Fibroblast of gingiva (primary cell): Measurements from ENCODE around the gene PMIS2.
A peak's percentile ranks its signal among the peaks of the same experiment; 100 is the strongest.

Experiments used
- DNase-seq: peaks from one replicate; pipeline ENCODE4 v3.0.0-alpha.2; 2011; ENCODE audit warnings: low read depth

The PMIS2 gene

DNA sequence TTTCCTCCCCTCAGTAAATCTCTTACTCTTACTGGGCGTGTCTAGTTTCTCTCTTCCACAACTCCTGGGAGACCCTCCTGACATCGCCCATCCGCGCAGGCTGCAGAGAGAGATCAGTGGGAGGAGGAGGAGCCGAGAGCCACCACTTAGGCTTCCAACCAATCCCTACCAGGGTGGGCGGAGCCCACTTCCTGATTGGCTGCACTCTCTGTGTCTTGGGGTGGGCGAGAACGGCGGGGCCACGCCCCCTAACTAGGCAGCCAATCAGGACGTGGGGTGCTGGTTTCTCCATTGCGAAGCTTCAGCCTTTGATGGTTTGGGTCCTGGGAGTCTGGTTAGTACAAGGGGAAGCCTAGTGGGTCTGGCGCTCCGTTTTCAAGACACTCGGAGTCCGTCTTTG lies at the start of gene PMIS2:
TSS of gene PMIS2 (plus strand) at position 326 of the 400 bp plus-strand sequence. CDS start 87 bp downstream, outside the sequence.
- DNase-seq = no peak

DNA sequence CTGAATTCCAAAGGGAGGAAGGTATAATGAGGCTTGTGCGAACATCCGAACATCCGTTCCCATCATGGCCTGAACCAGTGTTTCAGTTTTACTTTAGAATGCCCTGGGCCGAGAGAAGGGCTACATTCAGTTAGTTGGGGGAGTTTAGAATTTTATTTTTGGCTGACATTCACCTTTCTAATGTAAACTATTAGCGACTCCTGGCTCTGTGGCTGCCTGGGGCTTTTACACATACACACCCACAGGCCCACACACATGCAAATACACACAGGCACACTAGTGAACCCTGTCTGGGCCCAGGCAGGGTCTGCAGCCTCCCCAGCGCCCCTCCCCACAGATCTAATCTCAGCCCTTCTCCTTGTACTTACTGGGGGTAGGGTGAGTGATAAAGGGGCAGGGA lies 46.7 kb upstream of the PMIS2 start:
- no peak for DNase-seq

DNA sequence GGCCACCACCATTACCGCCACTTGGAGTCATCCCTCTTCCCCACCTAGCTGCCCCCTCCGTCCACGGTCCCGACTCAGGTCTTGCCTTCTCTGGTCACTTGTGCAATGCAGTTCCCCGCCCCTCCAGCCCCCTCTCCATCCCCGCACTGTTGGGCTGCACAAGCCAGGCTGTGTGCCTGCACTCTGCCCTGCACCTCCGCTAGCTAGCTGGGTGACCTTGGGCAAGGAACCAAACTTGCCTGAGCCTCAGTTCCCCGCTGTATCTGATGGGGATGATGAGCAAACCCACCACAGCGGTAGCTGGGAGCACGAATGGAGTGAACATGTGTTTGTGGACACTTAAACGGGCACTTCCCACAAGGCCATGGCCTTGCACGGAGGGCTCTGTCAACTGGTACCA lies 46.1 kb upstream of the PMIS2 start:
- DNase-seq = no peak

DNA sequence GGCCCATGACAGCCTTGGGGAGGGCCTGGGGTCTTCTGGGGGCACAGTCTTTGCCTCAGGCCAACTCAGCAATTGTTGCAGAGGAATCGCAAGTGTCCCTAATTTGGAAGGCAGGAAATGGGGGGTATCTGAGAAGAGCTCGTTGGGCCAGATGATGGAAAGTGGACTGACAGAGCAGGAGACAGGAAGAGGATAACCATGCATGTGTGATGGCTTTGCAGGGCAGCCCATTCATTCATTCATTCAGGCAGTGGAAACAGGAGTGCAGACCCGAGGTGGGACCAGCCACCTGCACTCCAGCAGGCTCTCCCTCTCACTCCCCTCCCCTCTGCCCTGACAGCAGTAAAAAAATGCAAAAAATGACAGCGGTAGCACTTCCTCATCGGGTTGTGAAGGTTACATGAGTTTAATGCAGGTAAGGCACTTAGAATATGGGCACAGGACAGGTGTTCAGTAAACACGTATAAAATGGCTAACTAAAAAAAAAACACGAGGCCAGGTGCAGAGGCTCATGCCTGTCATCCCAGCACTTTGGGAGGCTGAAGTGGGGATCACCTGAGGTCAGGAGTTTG lies 45.5 kb upstream of the PMIS2 start:
- no peak for DNase-seq

DNA sequence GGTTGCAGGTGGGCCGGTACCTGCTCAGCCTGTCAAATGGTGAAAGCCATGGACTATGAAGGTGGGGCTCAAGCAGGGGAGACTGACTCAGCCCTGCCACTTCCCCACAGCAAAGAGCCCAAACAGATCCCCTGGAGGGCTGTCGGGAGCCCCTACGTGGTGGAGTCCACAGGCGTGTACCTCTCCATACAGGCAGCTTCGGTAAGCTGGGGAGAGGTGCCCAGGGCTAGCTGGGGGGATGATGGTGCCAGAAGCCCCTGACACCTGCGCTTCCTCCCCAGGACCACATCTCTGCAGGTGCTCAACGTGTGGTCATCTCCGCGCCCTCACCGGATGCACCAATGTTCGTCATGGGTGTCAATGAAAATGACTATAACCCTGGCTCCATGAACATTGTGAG lies 43.8 kb upstream of the PMIS2 start:
- no peak for DNase-seq

DNA sequence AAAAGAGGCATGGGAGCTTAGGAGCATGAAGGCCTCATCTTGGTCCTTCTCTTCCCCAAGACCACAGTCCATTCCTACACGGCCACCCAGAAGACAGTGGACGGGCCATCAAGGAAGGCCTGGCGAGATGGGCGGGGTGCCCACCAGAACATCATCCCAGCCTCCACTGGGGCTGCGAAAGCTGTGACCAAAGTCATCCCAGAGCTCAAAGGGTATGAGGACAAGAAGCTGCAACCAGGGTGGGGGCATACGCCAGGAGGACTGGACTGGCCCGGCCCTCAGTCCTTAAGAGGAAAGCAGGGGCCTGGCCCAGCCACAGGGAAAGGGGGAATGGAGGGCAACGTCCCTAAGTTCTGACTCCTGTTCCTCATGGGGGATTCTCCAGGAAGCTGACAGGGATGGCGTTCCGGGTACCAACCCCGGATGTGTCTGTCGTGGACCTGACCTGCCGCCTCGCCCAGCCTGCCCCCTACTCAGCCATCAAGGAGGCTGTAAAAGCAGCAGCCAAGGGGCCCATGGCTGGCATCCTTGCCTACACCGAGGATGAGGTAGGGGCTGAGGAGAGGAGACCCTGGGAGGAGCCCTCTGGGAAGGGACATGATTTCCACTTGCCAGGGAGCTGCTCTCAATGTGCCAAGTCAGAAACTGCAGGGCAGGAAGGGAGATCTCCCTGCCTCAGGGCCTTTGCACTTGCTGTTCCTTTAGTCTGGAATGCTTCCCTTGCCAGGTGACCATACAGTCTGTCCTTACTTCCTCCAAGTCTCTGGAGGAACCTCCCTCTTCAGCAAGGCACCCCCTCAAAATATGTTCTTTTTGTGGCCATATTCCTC lies 42.5 kb upstream of the PMIS2 start:
- DNase-seq = no peak

DNA sequence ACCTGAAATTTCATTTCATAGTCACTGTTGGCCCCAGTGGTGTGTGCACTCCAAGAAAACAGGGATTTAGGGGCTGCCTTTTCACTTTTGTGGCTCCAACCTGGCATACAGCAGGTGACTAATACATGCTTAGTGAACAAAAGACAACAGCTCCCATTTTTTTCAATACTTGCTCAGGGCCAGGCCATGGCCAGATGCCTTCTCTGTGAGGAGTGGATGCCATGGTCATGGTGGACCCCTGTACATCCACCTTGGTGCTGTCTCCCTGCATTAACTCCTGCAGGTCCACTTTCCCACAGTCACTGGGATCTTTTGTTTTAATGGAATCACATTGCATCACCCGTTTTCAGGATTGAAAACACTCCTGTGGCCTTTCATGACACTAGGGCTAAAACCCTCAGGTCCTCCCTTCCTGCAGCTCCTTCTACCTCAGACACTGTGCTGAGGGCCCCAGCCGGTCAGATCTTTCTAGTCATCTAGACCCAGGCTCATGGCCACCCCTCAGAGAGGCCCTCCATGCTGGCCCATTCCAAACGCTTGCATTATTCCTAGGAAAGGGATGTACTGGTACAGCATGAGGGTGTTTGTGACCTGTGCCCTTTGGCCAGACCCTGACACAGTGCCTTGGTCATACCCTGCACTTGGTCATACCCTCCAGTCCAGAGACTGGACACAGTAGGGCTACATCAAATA lies 41.7 kb upstream of the PMIS2 start:
- no peak for DNase-seq

DNA sequence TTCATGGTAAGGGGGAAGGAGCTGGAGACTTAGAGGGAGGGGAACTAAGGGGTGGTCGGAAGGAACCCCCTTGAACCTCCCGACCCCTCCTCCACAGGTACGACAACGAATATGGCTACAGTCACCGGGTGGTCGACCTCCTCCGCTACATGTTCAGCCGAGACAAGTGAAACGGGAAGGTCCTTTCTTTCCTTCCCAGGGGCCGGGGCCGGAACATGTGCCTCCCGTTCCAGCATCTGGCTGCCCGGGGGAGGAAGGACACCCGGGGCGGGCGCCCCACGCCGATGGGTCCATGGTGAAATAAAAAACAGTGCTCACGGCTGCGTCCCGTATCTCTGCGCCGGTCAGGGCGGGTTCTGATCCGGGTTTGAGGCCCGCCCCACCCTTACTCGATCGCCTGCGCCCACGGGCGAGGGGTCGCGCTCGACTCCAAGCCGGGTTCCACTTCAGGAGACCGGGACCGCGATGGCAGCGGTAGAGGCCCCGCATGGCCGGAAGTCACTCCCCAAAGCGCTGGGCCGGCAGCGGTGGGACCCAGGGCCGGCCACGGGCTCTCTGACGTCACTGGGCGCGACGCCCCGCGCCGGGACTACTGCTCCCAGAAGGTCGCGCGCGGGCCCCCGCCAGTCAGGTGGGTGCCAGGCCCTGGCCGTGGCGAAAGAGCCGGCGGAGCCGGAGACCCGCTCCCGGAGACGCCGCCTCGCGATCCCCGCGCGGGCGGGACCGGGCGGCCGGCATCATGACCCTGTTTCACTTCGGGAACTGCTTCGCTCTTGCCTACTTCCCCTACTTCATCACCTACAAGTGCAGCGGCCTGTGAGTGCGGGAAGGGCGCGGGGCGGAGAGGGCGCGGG lies 40.7 kb upstream of the PMIS2 start, which contains the start of gene TMEM147:
TSS of gene TMEM147 (plus strand) at position 626 of the 854 bp plus-strand sequence. CDS start at position 740, 114 bp downstream.
- DNase-seq = peak; percentile 87

DNA sequence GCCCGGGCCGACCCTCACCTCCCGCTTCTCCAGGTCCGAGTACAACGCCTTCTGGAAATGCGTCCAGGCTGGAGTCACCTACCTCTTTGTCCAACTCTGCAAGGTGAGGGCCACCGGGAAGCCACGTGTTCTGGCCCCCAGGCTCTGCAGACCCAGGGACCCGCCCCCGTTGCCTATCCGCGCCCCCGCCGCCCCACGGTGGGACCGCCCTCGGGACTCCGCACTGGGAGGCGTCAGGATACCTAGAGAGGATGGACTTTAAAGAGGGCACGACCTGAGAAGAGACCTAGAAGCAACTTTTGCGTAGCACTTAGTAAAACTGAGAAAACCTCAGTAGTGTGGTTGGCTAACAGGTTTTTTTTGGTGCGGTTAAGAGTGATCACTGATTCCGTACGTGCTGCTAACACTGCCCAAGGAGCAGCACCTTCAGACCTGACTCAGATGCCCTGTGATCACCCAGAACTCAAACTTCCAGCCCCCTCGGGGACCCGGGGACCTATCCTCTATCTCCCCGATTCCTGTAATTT lies 40.1 kb upstream of the PMIS2 start:
- no peak for DNase-seq

DNA sequence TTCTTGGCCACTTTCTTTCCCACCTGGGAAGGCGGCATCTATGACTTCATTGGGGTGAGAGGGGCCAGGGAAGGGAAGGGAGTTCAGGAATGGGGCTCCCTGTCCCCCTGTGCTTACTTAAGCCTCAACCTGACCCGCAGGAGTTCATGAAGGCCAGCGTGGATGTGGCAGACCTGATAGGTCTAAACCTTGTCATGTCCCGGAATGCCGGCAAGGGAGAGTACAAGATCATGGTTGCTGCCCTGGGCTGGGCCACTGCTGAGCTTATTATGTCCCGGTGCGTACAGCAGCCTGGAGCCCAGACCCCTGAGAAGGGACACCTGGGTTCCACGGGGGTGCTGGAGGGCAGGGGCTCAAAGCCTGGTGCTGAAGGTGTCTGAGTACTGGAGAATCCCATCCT lies 39.4 kb upstream of the PMIS2 start:
- DNase-seq = no peak

DNA sequence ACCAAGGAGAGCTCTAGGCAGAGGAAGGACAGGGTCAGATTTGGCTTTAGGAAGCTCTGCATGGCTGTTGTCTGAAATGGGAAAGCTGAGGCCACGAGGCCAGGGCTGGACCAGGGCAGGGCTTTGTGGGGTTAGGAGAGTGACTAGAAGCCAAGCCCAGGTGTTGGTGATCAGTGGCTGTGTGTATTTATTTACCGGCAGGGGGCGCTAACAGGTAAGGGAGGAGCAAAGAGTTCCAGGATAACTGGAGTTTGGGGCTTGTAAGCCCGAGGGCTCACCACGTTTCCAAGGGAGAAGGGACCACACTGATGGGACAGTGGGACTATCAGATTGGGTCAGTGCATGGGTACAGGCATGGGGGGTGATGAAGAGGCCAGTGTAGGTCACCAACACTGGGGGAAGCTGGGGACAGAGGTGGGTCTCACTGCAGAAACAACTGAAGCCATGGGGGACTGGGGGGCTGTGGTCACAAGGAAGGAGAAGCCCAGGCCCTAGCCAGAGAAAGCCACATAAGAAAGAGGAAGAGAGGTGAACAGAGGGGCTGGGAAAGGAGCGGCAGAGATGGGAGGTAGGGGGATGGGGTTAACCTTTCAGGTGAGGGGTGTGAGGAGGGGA lies 36.7 kb upstream of the PMIS2 start:
- DNase-seq = peak; percentile 47

DNA sequence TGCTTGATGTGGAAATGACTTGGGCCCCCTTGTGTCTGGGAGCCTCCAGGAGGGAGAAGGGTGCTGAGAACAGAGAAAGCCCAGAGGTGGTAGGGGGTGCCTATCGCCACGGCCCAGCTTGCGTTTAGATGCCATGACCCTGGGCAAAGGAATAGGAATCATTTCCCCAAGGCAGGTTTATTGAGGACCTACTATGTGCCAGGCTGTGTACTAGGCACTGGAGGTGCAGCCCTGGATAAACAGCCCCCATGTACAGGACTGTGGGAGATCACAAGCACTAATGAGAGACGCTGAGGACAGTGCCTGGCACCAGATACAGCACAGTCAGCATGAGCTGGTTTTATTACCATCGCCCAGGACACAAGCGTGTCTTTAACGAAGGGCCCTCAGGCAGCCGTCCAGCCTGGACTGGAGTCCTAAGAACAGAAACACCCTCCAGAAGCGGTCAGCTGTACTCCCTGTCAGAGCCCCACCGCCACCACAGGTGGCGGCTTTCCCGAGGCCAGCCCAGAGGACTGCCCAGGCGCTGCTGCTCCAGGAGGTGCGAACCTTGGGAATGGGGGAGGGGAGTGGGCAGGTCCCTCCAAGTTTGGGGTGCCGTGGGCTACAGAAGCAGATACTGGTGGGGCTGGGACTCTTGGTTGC lies 36.0 kb upstream of the PMIS2 start:
- DNase-seq = no peak

DNA sequence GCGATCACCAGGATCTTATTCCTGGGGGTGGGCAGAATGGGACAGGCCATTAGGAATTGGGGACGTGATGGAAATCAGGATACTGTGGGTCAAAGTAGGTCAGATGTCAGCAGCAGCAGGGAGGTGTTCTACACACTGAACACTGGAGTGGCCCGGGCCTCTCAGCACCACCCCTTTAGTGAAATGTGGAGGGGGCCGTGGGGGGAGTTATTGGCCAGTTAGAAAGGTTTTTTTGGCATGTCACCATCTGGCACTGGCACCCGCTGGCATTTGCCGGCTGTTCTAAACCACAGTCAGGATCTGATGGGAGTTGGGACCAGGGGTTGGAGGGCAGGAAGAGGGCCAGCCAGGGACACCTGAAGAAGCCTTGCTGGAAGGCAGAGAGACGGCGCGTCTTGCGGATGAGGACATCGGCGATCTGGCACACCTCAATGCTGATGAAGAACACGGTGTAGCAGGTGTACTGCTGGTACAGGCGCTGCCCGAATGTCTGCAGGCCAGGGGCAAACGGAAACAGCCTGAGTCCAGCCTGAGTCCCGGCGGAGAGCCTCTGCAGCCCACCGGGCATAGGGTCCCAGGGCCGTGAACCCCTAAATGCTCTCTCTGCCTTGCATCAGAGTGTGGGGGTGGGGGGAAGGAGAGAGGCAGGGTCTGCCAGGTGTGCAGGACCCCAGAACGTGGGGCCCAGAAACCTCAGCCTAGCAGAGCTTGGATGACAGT lies 34.7 kb upstream of the PMIS2 start:
- DNase-seq = no peak

DNA sequence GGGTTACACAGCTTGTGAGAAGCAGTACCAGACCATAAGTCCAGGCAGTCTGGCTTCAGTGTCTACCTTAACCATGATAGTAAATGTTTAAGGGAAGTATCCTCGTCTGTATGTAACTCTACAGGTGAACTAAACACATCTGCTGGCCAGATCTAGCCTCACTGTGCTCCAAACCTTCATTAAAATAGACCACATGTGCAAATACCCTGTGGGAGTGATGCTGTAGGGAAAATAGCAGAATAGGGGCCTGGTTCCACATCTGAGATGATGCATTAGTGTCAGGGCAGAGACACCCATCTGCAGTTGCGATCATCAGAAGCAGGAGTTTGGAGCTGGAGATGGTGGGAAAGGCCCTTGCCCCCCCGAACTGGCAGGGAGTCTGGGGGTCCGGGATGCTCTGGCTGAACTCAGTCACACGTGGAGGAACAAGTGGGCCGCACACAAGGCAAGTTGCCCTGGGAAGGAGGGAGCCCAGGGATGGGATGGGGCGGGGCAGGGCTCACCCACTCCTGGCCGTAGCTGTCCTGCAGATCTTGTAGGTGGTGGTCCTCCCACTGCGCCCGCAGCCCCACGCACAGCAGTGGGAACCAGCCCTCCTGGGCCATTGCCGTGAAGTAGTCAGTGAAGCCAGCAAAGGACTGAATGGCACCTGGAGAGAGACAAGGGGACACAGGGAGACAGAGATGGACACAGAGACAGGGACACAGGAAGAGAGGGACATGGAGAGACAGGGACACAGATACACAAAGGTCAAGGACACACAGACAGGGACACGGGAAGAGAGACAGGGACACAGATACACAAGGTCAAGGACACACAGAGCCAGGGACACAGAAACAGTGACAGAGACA lies 33.2 kb upstream of the PMIS2 start:
- DNase-seq = no peak

DNA sequence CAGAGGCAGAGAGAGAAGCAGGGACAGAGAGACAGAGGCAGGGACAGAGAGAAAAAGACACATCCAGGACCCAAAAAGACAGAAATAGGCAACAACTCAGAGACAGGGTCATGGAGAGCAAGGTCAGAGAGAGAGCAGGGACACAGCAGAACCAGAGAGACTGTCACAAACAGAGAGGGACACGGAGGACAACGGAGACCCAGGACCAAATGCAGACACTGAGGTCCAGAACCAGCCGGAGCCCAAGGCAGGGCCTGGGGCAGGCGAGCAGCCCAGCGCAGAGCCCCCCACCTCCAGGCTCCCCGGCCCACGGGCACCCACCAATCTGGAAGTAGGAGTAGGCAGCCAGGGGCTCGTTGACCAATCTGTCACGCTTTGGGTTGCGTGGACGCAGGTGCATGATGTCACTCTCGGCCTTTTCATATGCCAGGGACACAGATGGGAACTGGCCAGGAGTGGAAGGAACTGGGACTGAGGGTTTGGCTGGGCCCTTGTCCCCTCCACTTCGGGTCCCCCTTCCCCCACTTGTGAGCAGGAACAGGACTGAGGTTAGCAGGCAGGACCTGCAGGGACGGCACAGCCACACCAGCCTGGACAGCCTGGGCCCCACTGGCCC lies 32.5 kb upstream of the PMIS2 start:
- no peak for DNase-seq

DNA sequence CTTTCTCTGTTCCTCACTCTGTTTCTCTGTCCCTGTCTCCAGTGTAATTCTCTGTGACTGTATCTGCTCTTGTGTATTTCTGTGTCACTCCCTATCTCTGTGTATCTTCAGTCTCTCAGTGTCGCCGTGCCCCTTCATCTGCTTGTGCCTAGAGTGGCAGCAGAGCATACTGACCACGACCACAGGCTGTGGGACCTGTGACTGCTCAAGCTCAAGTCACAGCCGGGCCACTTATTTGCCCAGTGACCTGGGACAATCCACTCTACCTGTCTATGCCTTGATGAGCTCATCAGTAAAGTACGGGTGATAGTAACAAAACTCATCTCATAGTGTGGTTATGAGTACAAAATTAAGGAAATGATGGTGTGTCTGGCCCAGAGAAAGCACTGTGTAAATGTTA lies 31.9 kb upstream of the PMIS2 start:
- DNase-seq = no peak

DNA sequence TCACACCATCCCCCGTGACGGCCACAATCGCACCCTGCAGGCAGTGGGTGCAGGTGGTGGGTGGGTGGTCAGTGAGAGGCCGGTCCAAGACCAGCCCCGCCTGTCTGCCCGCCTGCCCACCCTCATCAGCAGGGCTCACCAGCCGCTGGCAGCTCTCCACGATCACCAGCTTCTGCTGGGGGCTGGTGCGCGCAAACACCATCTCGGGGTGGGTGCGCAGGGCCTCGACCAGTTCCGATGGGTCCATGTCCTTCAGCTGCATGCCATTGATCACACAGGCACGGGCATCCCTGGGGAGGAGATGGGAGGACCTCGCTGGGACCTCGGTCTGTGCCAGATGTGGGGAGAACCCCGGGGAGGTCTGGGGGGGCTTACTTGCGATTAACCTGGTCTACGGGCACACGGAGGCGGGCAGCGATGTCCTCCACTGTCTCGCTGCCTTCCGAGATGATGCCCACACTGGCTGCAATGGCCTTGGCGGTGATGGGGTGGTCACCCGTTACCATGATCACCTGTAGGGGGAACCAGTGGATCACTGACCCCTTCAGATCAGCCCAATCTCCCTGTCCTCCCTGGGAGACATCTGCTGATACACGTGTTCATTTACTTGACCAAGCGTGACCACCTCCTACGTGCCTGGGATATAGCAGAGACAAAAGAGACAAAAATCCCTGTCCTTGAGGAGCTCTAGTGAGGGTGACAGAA lies 30.5 kb upstream of the PMIS2 start:
- no peak for DNase-seq

DNA sequence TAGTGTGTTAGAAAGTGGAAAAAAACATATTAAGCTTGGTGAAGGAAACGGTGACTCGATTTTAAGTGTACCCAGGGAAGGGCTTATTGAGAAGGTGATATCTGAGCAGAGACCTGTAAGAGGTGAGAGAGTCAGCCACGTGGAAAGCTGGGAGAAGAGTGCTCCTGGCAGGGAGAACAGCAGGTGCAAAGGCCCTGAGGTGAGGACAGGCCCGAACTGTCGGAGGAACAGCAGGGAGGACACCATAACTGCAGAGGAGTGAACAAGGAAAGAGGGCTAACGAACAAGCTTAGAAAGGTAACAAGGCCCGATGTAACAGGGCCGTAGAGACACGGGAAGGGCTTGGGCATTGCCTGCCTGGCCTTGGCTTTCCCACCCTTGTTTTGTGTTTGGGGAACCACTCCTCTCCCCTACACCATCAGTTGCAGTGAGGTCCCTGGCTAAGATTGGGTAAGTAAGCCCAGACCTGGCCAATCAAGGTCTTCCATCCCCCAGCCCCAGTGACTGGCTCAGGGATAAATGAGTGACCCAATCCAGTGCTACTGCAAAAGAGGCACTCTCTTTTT lies 29.9 kb upstream of the PMIS2 start:
- DNase-seq = no peak
